Activated CD4-positive, alpha-beta T cell treated with anti-CD3 and anti-CD28 coated beads for 48 hours (primary cell): ENCODE measurements around the gene NKTR.
"Not testable (repeated sequence)": the region's sequence is repeated elsewhere in the genome, so short reads cannot be mapped to it uniquely, and the experiment has no call there.

ENCODE experiments used
- DNase-seq: peaks from one replicate; pipeline ENCODE4 v3.0.0-alpha.2; 2020

The NKTR gene

GRCh38 chr3:42600111-42600957 lies at the start of gene NKTR:
NKTR (plus strand) TSS chr3:42600686; CDS start chr3:42601007, 321 bp downstream.
- peak; percentile 100 for DNase-seq

- DNase-seq = no peak
Observed at GRCh38 chr3:42552830-42553229, 47.7 kb upstream of the NKTR start.

- DNase-seq = peak; percentile 32
Observed at GRCh38 chr3:42556089-42556632, 44.3 kb upstream of the NKTR start.

GRCh38 chr3:42556817-42557216 lies 43.7 kb upstream of the NKTR start:
- DNase-seq = not testable (repeated sequence)

GRCh38 chr3:42557854-42558253 lies 42.6 kb upstream of the NKTR start:
- no peak for DNase-seq

- no peak for DNase-seq
Observed at GRCh38 chr3:42562047-42562907, 38.2 kb upstream of the NKTR start.

GRCh38 chr3:42569593-42570142 lies 30.8 kb upstream of the NKTR start:
- DNase-seq = no peak

- peak; percentile 19 for DNase-seq
Observed at GRCh38 chr3:42572278-42572677, 28.2 kb upstream of the NKTR start.

GRCh38 chr3:42575137-42575741 lies 25.2 kb upstream of the NKTR start:
- DNase-seq = no peak

GRCh38 chr3:42578054-42578453 lies 22.4 kb upstream of the NKTR start:
- DNase-seq = no peak

GRCh38 chr3:42579346-42579745 lies 21.1 kb upstream of the NKTR start:
- not testable (repeated sequence) for DNase-seq

- no peak for DNase-seq
Observed at GRCh38 chr3:42581400-42581708, 19.1 kb upstream of the NKTR start.

GRCh38 chr3:42581709-42582473 lies 18.6 kb upstream of the NKTR start, which contains the start of gene SEC22C:
SEC22C (minus strand) TSS chr3:42581967; CDS start chr3:42569046, 12,921 bp downstream.
- DNase-seq = peak; percentile 97

GRCh38 chr3:42582474-42583070 lies 17.9 kb upstream of the NKTR start:
- no peak for DNase-seq

- DNase-seq = no peak
Observed at GRCh38 chr3:42588625-42589024, 11.9 kb upstream of the NKTR start.

GRCh38 chr3:42589382-42590109 lies 10.9 kb upstream of the NKTR start:
- DNase-seq = no peak

- DNase-seq = peak; percentile 19
Observed at GRCh38 chr3:42590989-42591756, 9.3 kb upstream of the NKTR start.

GRCh38 chr3:42591811-42592210 lies 8.7 kb upstream of the NKTR start:
- no peak for DNase-seq

- no peak for DNase-seq
Observed at GRCh38 chr3:42593635-42594034, 6.9 kb upstream of the NKTR start.

GRCh38 chr3:42595682-42596081 lies 4.8 kb upstream of the NKTR start:
- DNase-seq = no peak
